Endodermal cell (in vitro differentiated cells): ENCODE results near the gene KRT74. TPM values are rescaled to one million over a fixed set of nuclear protein-coding genes. Genes with fewer than 3 reads are reported as not detected.

ENCODE experiments used
- DNase-seq: peaks from one replicate; pipeline ENCODE4 v3.0.0-alpha.2; 2017
- H3K27ac ChIP-seq: 2 replicates; pipeline ENCODE4 v1.5.1; 2013; ENCODE audit warnings: mild to moderate bottlenecking, low read depth, low read length, moderate library complexity
- H3K27me3 ChIP-seq: 2 replicates; pipeline ENCODE4 v1.6.1; 2013; ENCODE audit warnings: mild to moderate bottlenecking, low read length, moderate library complexity; ENCODE audit not compliant: insufficient read depth, control insufficient read depth, poor library complexity, severe bottlenecking
- H3K36me3 ChIP-seq: 2 replicates; pipeline ENCODE4 v1.7.0; 2013; ENCODE audit warnings: mild to moderate bottlenecking, low read length, moderate library complexity; ENCODE audit not compliant: control insufficient read depth, insufficient read depth
- H3K4me1 ChIP-seq: one replicate; pipeline ENCODE4 v1.7.0; 2013; ENCODE audit warnings: low read length; ENCODE audit not compliant: control insufficient read depth, insufficient read depth
- H3K4me3 ChIP-seq: 2 replicates; pipeline ENCODE4 v1.5.1; 2013; ENCODE audit warnings: mild to moderate bottlenecking, low read length, moderate library complexity
- H3K9ac ChIP-seq: 2 replicates; pipeline ENCODE4 v1.6.1; 2013; ENCODE audit warnings: mild to moderate bottlenecking, low read length, moderate library complexity; ENCODE audit not compliant: poor library complexity, severe bottlenecking; ENCODE audit errors: extremely low read depth
- H3K9me3 ChIP-seq: 2 replicates; pipeline ENCODE4 v1.6.1; 2013; ENCODE audit warnings: mild to moderate bottlenecking, low read length, moderate library complexity; ENCODE audit not compliant: control insufficient read depth
- H3K27ac Mint-ChIP-seq: 2 replicates; pipeline ENCODE4 v1.8.0; 2020; ENCODE audit warnings: mixed read lengths
- H3K27me3 Mint-ChIP-seq: 2 replicates; pipeline ENCODE4 v1.8.0; 2021; ENCODE audit warnings: mild to moderate bottlenecking, mixed read lengths; ENCODE audit not compliant: insufficient read depth
- H3K36me3 Mint-ChIP-seq: 2 replicates; pipeline ENCODE4 v1.8.0; 2020; ENCODE audit warnings: low read depth, mixed read lengths
- H3K4me1 Mint-ChIP-seq: 2 replicates; pipeline ENCODE4 v1.8.0; 2020; ENCODE audit warnings: mixed read lengths
- H3K4me3 Mint-ChIP-seq: 2 replicates; pipeline ENCODE4 v1.8.0; 2020; ENCODE audit warnings: mild to moderate bottlenecking, moderate library complexity, mixed read lengths
- H3K9me3 Mint-ChIP-seq: 2 replicates; pipeline ENCODE4 v1.8.0; 2020; ENCODE audit warnings: mild to moderate bottlenecking, mixed read lengths
- WGBS, 2 experiments: methylation state at CpG; one replicate each; pipeline versions ENCODE4 v1.1.5 to v1.1.7; 2013; ENCODE audit warnings: missing lambda C conversion rate in 2 of 2, mixed read lengths in 1 of 2; ENCODE audit not compliant: insufficient coverage in 1 of 2, insufficient read length in 1 of 2; 5-methylcytosine and 5-hydroxymethylcytosine counted together
- total RNA-seq, 2 donors: library from RNA; stranded (reverse); fragmentation: NEBNext Ultra II Directional in 1 of 2; extraction: Animal tissue kit (Norgen Biotek cat#: 25700) in 1 of 2; gene quantifications; 2 replicates in 1 of 2; 3 replicates in 1 of 2; pipeline ENCODE4 v1.2.1, GENCODE V29; 2021
- TF ChIP-seq, protein P1 (sequence below): fragments of 200-600 bp; sonication (generic); conservative IDR thresholded peaks from 2 replicates; pipeline ENCODE4 v1.5.0; 2021; ENCODE audit warnings: antibody characterized with exemption, mild to moderate bottlenecking

KRT74 gene
- total RNA-seq, 2 donors from 2014 or later = not detected

DNA sequence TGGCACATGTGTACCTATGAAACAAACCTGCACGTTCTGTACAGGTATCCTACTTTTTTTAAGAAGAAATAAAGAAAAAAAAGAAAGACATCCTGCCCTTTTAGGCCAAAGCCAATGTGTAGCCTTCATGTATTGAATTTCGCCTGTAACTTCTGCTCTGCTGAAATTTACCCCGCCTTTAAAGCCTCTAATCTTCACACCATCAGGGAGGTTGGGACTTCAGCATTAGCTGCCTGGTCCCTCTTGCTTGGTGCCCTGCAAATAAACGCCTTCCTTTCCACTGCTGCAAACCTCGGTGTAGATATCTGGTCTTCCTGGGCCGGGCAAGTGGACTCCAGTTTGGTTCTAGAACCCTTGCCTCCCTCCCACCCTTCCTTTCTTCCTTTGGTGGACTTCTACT lies 18.1 kb downstream of the KRT74 start:
- DNase-seq = no peak
- 82 to 90% methylated on average over 6 of the region's 6 CpGs for WGBS, 2 experiments

GRCh38 chr12:52552681-52553195 lies 20.9 kb downstream of the KRT74 start, which contains the start of gene KRT71:
Gene KRT71 (minus strand): TSS chr12:52553145. CDS start chr12:52553077, 68 bp downstream.
- no peak for DNase-seq
- H3K9me3 ChIP-seq = no peaks in the 10 kb centered on the region
- Mint-ChIP-seq H3K9me3 (no peaks in the 10 kb centered on the region), H3K27me3 (peaks cover 11% of the 10 kb centered on the region), H3K27ac (no peak within 1 kb of the TSS), H3K36me3 (no peaks in the 10 kb centered on the region), H3K4me3 (no peak within 1 kb of the TSS), H3K4me1 (peaks cover 21% of the 10 kb centered on the region)
- TF ChIP-seq, protein P1, sequence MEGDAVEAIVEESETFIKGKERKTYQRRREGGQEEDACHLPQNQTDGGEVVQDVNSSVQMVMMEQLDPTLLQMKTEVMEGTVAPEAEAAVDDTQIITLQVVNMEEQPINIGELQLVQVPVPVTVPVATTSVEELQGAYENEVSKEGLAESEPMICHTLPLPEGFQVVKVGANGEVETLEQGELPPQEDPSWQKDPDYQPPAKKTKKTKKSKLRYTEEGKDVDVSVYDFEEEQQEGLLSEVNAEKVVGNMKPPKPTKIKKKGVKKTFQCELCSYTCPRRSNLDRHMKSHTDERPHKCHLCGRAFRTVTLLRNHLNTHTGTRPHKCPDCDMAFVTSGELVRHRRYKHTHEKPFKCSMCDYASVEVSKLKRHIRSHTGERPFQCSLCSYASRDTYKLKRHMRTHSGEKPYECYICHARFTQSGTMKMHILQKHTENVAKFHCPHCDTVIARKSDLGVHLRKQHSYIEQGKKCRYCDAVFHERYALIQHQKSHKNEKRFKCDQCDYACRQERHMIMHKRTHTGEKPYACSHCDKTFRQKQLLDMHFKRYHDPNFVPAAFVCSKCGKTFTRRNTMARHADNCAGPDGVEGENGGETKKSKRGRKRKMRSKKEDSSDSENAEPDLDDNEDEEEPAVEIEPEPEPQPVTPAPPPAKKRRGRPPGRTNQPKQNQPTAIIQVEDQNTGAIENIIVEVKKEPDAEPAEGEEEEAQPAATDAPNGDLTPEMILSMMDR = no peak
- no peaks in the 10 kb centered on the region for H3K4me1 ChIP-seq
- H3K36me3 ChIP-seq = no peaks in the 10 kb centered on the region
- no peak within 1 kb of the TSS for H3K27ac ChIP-seq
- no peak within 1 kb of the TSS for H3K4me3 ChIP-seq
- 89 to 92% methylated on average over 11 to 14 of the region's 14 CpGs for WGBS, 2 experiments
- H3K27me3 ChIP-seq = peaks cover 8% of the 10 kb centered on the region
- no peak within 1 kb of the TSS for H3K9ac ChIP-seq

More for the DNA sequence above, 18.1 kb downstream of the KRT74 start:
- no peaks in the 10 kb centered on the region for H3K4me1 ChIP-seq
- H3K4me3 Mint-ChIP-seq = no peak overlapping the region
- no peaks in the 10 kb centered on the region for H3K36me3 Mint-ChIP-seq
- no peaks in the 10 kb centered on the region for H3K9me3 Mint-ChIP-seq
- no peaks in the 10 kb centered on the region for H3K36me3 ChIP-seq
- no peak overlapping the region for H3K27ac ChIP-seq
- peaks cover 1% of the 10 kb centered on the region for H3K27me3 ChIP-seq
- H3K27ac Mint-ChIP-seq = no peak overlapping the region
- peaks cover 29% of the 10 kb centered on the region for H3K4me1 Mint-ChIP-seq
- peaks cover 22% of the 10 kb centered on the region for H3K27me3 Mint-ChIP-seq
- no peak overlapping the region for H3K4me3 ChIP-seq
- H3K9me3 ChIP-seq = no peaks in the 10 kb centered on the region
- no peak overlapping the region for H3K9ac ChIP-seq
- TF ChIP-seq, protein P1 = no peak

DNA sequence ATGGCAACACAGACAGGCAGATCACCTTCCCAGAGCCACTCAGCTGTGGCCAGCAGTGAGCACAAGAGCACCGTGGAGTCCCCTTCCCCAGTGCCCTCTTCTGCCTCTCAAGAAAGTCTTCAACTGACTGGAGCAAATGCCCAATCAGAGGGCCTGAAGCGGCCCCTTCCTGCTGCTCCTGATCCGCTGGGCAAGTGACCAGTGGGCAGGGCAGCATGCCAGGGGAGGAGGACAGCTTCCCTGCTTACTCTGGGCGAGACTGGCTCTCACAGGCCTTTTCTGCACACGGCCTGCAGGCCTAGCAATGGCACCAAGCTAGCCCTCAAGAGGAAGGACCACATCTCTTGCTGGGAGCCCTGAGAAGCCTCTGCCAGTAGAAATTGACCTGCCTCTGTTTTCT lies 21.6 kb downstream of the KRT74 start:
- Mint-ChIP-seq H3K27me3 (peaks cover 11% of the 10 kb centered on the region), H3K4me3 (no peak overlapping the region), H3K36me3 (no peaks in the 10 kb centered on the region), H3K4me1 (peaks cover 17% of the 10 kb centered on the region), H3K9me3 (no peaks in the 10 kb centered on the region), H3K27ac (no peak overlapping the region)
- DNase-seq = no peak
- Histone ChIP-seq H3K27ac (no peak overlapping the region), H3K4me1 (no peaks in the 10 kb centered on the region), H3K4me3 (no peak overlapping the region), H3K9me3 (no peaks in the 10 kb centered on the region), H3K27me3 (peaks cover 8% of the 10 kb centered on the region), H3K36me3 (no peaks in the 10 kb centered on the region), H3K9ac (no peak overlapping the region)
- WGBS, 2 experiments = 90 to 98% methylated on average over 5 of the region's 5 CpGs
- TF ChIP-seq, protein P1 = no peak
